Glomerular visceral epithelial cell (primary cell): ENCODE results near the gene NOC3L.
A peak's percentile ranks its signal among the peaks of the same experiment; 100 is the strongest.

ENCODE experiments used
- DNase-seq: peaks from one replicate; pipeline ENCODE4 v3.0.0-alpha.2; 2016; ENCODE audit errors: extremely low spot score

NOC3L gene

GRCh38 chr10:94303929-94304328 lies 58.8 kb downstream of the NOC3L start:
- DNase-seq: no peak

DNA sequence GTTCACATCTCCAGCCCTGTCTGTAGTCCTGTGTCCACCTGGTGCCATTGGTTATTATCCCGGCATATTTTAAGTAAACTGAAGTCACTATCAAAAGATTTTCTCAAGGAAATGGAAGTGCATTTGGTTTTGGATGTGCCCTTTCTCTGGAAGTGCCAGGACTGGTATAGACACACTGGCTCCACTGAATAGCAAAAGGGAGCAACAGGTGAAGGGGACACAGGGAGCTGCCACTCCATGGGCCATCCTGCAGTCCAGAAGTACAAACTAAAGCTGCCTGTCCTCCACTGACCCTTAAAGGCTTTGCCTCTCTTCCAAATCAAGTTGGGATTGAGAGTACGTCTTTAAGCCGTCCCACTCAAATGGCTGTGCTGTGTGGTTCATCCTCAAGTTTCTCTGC lies 62.7 kb downstream of the NOC3L start:
- DNase-seq: no peak

GRCh38 chr10:94299417-94299816 lies 63.3 kb downstream of the NOC3L start:
- DNase-seq: peak; percentile 86

- no peak for DNase-seq
Observed at GRCh38 chr10:94294168-94294567, 68.6 kb downstream of the NOC3L start.

- DNase-seq: no peak
Observed at GRCh38 chr10:94293354-94293753, 69.4 kb downstream of the NOC3L start.

- DNase-seq: peak; percentile 33
Observed at GRCh38 chr10:94292434-94293090, 70.2 kb downstream of the NOC3L start.

DNA sequence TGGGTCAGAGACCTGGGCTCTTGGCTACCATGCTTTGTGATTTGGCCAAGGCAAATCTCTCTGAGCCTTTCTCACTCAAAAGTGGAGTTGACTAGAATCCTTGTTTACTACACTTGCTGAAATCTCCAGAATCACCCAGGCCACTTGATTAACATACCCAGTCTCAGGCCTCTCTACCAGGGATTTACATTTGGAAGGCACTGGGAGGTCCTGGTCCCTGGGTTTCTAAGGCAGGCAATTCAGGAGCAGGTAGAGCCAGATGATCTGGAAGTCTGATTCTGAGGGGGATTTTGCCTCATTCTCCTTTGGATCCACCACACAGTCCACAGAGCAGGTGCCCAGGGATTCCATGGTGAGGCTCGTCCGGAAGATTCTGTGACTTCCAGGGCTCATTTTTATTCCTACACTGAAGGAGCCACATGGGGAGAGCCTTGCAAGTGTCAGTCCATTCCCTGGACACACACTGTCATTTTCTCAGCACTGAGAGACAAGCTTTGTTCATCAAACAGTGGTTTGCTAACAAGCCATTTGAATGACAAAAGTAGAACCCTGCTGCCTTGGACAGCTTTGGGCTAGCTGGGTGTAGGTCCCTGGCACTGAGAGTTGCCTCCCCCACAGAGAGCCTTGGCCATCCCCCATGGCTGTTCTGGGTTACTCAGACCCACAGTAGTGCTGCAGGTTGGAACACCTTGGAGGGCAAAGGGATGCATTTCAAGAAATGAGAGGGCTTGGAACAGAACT lies 74.2 kb downstream of the NOC3L start:
- DNase-seq: no peak

DNA sequence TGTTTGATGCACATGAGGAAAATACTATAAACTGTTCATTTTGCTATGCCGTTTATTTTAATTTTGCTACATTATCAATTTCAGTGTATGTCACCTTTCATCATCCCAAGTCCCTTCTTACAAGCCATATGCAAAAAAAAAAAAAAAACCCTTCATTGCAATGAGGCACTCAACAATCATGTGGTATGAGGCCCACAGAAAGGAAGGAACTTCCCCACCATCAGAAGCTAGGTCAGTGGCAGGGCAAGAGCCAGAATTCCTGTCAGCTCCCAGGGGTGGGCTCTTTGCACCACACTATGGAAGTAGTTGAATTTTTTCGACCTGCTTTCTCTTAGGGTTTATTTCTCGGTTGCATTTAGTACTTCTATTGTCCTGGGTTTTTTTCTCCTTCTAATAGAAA lies 75.4 kb downstream of the NOC3L start:
- DNase-seq: no peak

- DNase-seq: no peak
Observed at GRCh38 chr10:94286901-94287300, 75.8 kb downstream of the NOC3L start.

DNA sequence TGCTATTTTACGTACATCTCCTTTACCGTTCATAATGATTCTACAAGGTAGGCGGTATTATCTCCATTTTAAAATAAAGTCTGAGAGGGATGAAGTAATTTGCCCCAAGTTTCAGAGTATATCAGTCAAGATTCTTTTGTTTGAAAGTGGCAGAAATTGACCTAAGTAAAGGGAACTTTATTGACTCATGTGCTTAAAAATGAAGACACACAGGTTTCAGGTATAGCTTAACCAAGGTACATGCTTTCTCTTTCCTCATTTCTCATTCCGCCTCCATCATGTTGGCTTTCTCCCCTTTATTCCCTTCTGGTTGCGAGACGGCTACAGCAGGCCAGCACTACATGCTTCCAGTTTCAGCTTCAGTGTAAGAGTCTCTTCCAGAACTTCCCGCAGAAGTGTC lies 77.5 kb downstream of the NOC3L start:
- no peak for DNase-seq
